ENCODE data around the gene PSEN1.

GRCh38 chr14:73136387-73137225 is at the start of gene PSEN1:
- TF ChIP-seq, protein P1, sequence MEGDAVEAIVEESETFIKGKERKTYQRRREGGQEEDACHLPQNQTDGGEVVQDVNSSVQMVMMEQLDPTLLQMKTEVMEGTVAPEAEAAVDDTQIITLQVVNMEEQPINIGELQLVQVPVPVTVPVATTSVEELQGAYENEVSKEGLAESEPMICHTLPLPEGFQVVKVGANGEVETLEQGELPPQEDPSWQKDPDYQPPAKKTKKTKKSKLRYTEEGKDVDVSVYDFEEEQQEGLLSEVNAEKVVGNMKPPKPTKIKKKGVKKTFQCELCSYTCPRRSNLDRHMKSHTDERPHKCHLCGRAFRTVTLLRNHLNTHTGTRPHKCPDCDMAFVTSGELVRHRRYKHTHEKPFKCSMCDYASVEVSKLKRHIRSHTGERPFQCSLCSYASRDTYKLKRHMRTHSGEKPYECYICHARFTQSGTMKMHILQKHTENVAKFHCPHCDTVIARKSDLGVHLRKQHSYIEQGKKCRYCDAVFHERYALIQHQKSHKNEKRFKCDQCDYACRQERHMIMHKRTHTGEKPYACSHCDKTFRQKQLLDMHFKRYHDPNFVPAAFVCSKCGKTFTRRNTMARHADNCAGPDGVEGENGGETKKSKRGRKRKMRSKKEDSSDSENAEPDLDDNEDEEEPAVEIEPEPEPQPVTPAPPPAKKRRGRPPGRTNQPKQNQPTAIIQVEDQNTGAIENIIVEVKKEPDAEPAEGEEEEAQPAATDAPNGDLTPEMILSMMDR (IDR thresholded peaks at IDR 0.05; ENCODE audit: extremely low read depth in 1 of 2, insufficient read depth in 1 of 2, low read depth in 1 of 2, low read length in 2 of 2) = no peak
- TF ChIP-seq POLR2A (IDR thresholded peaks at IDR 0.05; ENCODE audit: low read depth, low read length) (peak; percentile 76), EZH2 (IDR thresholded peaks at IDR 0.05; ENCODE audit: borderline replicate concordance, low read depth, low read length, severe bottlenecking) (no peak), MYC (IDR thresholded peaks at IDR 0.05; ENCODE audit: low read depth, low read length) (no peak), POLR2AphosphoS5 (IDR thresholded peaks at IDR 0.05; ENCODE audit: insufficient read depth, low read depth, low read length) (peak; percentile 79), JUN (IDR thresholded peaks at IDR 0.05; ENCODE audit: borderline replicate concordance, insufficient read depth, insufficient read length, low read depth) (no peak), FOS (IDR thresholded peaks at IDR 0.05; ENCODE audit: borderline replicate concordance, insufficient read depth, low read length) (no peak), MAX (IDR thresholded peaks at IDR 0.05; ENCODE audit: insufficient read depth, insufficient read length) (no peak), GATA2 (IDR thresholded peaks at IDR 0.05; ENCODE audit: insufficient read depth, insufficient read length, low read depth, low read length) (no peak)

All from endothelial cell of umbilical vein (primary cell).